M059J (cell line): ENCODE measurements around the gene CD82. TPM values are rescaled to one million over a fixed set of nuclear protein-coding genes. Genes with fewer than 3 reads are reported as not detected.

ENCODE experiments used
- DNase-seq: peaks from one replicate; pipeline ENCODE4 v3.0.0-alpha.2; 2012; ENCODE audit warnings: low read depth
- total RNA-seq: library from RNA; depleted of rRNA; stranded (reverse); fragments of >200 nt; shearing (Covaris generic); gene quantifications from 2 replicates; pipeline ENCODE4 v1.2.3, GENCODE V29; 2014

CD82 gene
- total RNA-seq, 1 experiment from 2014 or later, result 50.0 TPM

GRCh38 chr11:44600839-44601383 lies 35.4 kb downstream of the CD82 start:
- DNase-seq, result no peak

- DNase-seq, result no peak
Measured at GRCh38 chr11:44601471-44602370, 36.3 kb downstream of the CD82 start.

GRCh38 chr11:44602891-44603310 lies 37.4 kb downstream of the CD82 start:
- DNase-seq, result no peak

GRCh38 chr11:44604171-44604581 lies 38.7 kb downstream of the CD82 start:
- DNase-seq, result peak; percentile 40

GRCh38 chr11:44605068-44605708 lies 39.7 kb downstream of the CD82 start:
- no peak for DNase-seq

GRCh38 chr11:44605965-44606364 lies 40.5 kb downstream of the CD82 start:
- DNase-seq, result no peak

GRCh38 chr11:44606472-44606871 lies 41.0 kb downstream of the CD82 start:
- DNase-seq, result no peak

- peak; percentile 85 for DNase-seq
Measured at GRCh38 chr11:44607319-44607962, 42.0 kb downstream of the CD82 start.

GRCh38 chr11:44607987-44608386 lies 42.5 kb downstream of the CD82 start:
- peak; percentile 61 for DNase-seq

GRCh38 chr11:44608651-44608990 lies 43.2 kb downstream of the CD82 start:
- DNase-seq, result no peak

- no peak for DNase-seq
Measured at GRCh38 chr11:44608991-44609782, 43.7 kb downstream of the CD82 start.

- no peak for DNase-seq
Measured at GRCh38 chr11:44609783-44610155, 44.3 kb downstream of the CD82 start.

- no peak for DNase-seq
Measured at GRCh38 chr11:44610186-44610955, 44.9 kb downstream of the CD82 start.

GRCh38 chr11:44611088-44611487 lies 45.6 kb downstream of the CD82 start:
- DNase-seq, result peak; percentile 35

- DNase-seq, result peak; percentile 51
Measured at GRCh38 chr11:44611687-44612434, 46.4 kb downstream of the CD82 start.

GRCh38 chr11:44613153-44613552 lies 47.7 kb downstream of the CD82 start:
- no peak for DNase-seq

GRCh38 chr11:44614281-44614775 lies 48.9 kb downstream of the CD82 start:
- no peak for DNase-seq

- DNase-seq, result no peak
Measured at GRCh38 chr11:44615041-44615755, 49.7 kb downstream of the CD82 start.
